HG02610 (cell line): ENCODE results near the gene NPTX1.

Experiments used
- ATAC-seq: cut with Tn5 transposase; IDR thresholded peaks from one replicate; pipeline ENCODE4 v1.9.1; 2021; ENCODE audit warnings: mild to moderate bottlenecking, moderate library complexity; ENCODE audit not compliant: unreplicated experiment

Gene NPTX1

DNA sequence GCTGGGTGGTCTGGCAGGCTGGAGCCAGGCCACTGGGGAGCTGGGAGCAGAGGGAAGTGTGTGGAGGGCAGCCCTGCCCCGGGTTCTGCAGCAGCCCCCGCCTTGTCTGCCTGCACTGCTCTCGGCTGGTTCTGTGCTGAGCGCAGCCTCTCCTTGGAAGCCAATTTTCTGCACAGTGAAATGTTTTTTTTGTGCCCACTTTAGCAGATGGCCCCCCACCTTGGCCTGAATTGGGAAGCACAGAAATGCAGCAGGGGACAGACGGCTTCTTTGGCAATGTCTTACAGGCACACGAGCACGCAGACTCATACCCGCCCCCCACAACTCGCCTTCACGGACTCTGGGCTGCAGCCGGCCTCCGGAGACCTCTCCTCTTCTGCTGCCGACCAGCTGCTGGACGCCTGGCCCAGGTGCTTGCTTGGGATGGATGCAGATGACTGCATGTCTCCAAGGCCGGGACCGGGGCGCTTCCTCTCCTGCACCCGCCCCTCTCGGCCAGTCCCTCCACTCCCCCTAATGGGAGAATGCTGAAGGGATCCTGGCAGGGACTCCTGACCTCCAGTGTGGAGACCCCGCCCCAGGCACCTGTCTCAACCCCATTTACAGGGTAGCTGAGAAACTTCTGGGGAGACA is 14.8 kb downstream of the NPTX1 start:
- ATAC-seq = no peak

DNA sequence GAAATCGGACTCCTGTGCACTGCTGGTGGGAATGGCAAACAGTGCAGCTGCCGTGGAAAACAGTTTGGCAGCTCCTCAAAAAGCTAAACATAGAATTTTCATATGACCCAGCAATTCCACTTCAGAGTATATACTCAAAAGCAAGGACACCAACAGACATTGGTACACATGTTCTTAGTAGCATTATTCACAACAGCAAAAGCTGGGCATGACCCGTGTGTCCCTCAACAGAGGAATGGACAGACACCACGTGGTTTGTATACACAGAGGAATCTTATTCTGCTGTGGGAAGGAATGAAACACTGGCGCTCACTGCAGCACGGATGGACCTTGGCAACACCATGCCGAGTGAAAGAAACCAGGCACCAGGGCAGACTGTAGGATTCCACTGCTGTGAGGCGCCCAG is 16.0 kb downstream of the NPTX1 start:
- ATAC-seq = no peak

DNA sequence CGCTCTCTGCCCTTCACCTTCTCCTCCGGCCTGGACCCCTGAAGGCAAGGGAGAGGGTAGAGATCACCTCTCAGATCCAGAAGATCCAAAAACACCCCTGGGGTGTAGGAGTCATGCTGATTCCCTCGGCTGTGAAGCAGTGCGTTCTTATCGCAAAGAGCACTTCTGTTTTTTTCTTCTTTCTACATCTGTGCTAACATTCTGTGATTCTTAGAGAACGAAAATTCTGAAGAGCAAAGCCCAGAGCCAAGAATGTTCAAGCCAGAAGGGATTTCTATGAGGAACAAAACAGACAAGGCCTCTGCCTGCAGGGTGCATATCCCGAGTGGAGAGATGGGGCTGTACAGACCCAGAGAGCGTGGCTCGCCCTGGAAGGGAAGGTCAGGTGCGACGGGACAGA is 17.2 kb downstream of the NPTX1 start:
- ATAC-seq = no peak

DNA sequence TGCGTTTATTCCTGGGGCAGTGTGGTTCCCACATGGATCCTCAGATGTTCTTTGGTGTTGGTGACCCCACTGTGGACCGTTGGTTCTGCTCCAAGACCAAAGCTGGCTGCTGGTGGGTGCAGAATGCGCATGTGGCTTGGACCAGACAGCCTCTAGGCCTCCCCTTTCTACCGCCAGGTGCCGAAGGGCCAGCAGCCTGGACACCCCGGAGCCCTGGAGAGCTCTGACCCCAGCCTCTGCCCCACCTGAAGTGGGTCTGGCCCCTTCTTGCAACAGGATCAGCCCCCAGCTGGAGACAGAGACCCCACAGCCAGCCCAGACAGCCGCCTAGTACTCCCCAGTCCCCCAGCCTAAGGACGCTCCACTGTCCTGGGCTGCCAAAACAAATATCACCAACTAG is 18.4 kb downstream of the NPTX1 start:
- ATAC-seq = no peak

DNA sequence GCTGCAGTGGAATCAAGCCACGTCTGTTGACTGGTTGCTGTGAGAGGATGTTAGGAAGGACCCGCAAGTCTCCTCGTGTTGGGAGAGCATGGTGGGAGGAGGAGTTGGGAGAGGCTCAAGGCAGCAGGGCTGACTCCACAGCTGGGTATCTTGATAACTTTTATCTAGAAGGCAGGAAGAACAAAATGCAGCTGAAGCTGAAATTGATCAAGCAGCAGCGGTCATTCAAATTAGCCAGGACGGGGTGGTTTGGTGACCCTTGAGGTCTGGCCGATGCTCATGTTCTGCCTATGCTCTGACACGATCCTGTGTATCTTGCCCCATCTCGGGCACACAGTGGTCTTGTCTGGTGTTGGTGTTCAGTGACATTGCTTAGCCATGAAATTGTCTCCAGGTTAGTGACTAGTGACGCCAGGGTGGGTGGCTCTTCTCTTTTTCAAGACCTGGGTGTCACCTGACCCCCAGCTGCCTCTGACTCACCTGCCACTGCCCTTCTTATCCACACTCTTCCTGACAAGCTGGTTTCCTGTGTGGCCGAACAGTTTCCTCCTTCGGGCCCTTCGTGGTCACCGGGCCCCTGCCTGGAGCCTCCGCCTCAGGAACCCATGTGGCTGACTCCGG is 19.1 kb downstream of the NPTX1 start:
- no peak for ATAC-seq

DNA sequence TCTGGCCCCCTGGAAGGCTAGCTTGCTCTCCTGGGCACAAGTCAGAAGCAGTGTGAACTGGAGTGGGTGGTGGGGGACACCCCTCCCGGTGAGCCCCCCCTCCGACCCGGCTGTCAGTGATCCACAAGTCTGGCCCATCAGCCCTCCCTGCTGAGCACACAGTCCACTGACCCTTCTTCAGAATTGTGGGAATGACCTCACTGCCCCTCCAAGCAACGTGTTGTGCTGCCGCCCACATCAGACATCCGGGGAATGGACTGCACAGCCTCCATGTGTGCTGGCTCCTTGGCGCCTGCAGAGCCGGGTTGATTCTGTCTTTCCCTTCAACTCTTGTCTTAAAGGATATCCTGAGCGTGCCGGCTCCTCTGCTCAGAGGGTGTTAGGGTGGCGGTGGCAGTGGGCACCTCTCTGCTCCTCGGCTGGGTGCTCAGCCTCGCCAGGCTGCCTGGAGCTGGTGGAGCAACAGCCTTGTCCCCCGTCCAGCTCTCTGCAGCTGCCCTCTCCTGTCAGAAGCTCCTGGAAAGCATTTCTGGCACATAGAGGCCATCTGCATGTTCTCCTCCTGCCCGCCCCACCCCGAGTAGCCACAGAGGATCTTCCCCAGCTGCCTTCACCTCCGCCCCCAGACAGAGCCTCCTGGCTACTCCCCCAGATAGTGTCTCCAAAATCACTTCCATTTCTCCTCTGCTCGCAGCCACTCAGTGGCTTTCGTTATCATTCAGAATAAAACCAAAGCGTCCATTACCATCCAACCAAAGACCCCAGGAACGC is 19.8 kb downstream of the NPTX1 start:
- no peak for ATAC-seq

DNA sequence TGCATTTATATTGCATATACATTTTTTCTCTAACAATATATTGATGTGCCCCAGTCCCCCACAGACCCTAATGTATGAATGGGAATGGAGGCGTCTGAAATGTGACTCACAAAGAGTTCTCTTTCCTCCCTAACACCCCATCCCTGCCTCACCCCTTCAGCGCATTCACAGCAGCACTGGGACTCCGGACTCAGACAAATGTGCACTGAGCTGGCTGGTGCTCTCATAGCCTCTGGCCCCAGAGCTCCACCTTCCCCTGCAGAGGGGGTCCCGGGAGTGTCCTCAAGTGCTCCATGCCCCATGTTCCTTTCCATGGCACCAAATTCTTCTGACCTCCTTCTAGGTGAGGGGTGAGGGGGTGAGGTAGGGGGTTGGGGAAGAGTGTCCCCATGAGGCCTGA is 20.6 kb downstream of the NPTX1 start:
- ATAC-seq = no peak

DNA sequence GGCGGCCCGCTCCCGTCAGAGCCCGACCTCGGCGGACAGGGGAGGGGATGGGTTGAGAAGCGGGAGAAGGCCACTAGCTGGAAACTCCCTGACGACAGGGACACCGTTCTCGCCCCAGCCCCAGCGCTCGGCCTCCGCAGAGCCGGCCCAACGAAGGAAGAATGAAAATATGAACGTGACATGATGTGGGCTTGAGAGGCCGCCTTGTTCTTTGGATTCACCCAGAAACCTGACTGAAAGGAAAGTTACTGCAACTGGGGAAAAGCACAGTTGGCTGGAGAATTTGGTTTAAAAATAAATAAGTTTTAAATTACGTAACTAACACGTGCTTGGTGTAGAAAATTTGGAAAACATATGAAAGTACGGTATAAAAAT is 21.1 kb downstream of the NPTX1 start:
- ATAC-seq = peak; percentile 22

DNA sequence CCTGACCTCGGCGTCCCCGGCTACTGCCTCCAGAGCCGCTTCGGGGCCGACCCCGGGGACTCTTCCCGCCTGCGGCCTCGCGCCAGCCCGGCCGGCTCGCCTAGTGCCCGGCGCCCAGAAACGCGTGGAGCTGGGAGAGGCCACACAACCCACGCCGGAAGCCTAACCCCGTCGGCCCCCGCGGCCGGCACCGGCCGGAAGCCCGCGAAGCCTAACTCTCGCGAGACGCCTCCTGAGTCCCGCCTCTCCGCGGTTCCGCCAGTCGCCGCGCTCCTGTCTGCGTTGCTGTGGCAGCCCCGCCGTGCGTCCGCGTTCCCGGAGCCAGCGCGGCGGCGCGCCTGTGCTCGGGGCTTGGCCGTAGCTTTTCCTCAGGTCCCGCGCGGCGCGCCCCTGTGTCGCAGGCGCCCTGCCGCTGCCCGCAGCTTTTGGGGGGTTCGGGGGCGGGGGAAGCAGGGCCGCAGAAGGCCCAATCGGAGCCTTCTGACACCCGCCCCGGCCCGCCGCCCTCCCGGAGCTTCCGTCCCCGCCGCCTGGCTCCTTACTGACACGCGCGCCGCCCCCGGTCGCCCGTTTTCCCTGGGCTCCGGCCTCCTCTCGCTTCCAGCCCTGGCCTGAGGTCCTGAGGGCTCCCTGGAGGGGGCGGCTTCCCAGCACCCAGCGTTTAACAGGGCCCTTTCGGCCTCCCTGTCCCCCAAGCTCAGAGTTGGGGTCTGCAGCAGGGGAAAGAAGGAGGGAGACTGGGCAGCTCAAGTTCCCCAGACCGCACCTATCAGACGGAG is 21.7 kb downstream of the NPTX1 start:
- peak; percentile 83 for ATAC-seq

DNA sequence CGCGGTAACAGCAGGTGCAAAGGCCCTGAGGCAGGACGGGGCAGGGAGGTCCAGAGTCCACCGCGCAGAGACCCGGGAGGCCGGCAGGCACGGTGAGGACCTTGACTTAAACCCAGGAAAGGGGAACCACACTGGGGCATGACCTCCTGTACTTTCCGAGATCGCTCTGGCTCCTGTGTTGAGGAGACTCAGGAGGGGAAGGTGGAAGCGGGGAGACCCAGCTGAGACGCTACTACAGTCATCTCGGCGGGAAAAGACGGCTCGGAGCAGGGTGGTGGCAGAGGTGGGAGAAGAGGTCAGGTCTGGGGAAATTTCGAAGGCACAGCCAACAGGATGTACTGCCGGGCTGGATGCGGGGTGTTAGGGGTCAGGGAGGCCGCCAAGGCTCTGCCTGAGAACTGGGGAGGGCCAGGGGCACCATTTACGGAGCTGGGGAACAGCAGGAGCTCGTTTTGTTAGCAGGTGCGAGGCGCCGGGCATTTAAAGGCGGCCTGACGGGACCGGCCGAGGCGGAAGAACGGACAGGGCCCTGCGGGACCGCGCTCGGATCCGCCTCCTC is 22.3 kb downstream of the NPTX1 start:
- ATAC-seq = no peak

DNA sequence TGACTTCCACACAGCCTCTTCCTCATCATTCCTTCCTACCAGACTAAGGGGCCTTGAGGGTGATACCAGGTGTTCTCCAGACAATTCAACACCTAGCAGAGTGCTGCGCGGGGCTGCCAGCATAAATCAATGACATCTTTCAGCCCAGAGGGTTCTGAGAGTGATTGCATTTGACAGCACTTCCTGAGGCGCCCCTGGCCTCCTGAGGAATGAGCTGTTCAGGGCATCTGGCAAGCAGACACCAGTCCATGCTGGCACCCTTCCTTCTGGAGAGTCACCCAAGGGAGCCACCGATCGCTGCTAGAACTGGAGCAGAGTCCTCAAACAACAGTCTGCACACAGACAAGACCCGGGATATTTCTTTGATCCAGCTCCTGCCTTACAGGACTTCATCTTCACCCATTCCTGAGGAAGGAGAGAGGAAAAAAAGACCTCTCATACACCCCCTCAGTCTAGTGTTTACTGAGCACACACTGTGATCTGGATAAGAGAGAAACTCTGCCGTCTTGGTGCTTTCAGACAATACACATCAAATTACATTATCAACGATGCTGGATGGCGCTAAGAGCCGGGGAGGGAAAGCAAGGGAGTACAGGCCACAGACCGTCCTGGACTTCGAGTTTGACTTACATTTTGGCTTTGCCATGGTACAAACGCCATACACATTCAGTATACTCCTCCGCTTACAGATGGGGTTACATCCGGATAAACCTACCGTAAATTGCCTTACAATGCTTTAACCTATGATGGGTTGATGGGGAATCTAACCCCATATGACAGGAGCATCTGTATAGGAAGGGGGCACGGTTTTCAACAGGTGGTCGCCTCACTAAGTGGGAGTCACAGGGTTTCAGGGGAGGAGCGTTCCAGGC is 23.0 kb downstream of the NPTX1 start:
- no peak for ATAC-seq

DNA sequence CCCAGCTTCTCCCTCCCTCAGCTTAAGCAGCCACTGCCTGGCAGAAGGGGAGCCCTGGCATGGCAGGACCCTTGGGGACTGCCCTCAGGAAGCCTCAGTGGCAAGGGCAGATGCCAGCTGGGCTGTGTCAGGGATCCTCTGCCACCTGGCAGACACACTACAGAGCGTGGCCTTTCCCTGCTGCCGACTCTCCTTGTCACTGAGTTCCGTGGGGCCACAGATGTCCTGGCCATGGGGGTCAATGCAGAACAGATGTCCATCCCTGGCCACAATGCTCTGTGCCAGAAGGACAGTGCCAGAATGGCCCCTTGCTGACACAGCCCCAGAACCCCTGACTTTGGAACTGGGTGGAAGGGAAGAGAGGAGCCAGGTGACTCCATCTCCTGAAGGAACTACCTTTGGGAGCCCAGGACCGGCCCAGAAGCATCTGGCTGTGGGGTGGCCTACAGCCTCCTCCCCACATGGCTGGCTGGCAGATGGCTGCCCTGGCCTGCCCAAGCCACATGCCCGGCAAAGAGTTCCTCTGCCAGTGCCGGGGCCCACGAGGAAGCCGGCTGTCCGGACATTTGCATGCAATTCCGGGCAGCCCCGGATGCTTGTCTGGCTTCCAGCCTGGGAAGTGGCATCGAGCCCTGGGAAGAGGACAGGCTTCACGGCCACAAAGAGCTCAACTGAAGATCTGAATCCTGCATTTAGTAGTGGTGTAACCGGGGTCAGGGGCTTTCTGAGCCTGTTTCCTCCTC is 24.1 kb downstream of the NPTX1 start:
- ATAC-seq = no peak

DNA sequence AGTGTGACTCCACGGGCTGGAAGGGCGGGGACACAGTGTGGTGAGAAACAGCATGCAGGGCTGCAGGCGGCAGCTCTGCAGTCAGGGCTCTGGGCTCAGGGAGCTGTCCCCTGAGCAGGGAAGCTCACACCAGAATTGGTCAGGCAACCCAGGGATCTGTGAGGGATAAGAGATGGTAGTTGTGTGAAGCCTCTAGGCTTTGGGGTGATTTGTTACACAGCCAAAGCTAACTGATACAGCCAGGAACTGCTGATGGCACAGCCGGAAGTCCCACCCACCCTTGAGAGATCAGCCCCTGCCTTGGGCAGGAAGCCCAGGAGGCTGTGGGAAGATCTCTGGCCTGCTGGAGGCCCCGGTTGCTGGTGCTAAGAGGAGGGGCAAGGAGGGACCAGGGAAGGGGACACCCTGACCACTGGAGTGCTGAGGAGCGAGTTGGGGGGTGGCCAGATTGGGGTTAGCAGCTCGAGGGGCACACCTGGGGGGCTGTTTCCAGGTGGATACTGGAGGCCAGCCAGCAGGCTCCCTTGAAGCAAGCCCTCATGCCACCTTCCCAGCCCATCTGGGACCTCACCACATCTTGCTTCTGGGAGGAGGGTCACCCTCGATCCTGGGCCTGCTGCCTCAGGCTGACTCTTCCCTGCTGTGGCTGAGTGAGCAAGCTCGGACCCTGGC is 25.2 kb downstream of the NPTX1 start:
- no peak for ATAC-seq

DNA sequence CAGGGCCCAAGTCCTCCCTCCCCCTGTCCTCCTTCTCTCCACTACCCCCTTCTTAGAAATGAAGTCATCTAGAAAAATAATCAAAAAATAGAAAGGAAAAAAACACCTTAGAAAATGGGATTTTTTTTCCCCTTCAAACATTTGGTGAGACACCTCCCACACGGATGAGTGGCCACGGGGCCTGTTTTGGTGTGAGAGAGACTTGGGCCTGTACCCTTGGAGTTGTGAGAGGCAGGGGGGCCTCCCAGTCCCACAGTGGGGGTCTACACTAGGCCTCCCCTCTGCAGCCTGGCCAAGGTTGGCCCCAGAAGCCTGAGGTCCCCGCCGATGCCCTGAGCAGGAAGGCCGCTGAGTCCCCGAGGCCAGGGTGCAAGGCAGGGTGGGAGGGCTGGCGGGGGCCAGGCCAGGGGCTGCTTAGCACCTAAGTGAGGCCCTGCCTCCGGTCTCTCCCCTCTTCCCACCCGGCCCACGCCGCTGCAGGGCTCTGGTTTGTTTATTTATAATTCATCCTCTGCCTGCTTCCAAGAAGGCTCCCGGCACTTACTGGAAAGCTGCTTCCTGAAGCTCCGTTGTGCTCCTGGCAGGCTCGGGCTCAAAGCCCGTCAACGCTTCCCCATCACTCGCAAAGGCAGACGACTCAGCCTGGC is 26.4 kb downstream of the NPTX1 start:
- ATAC-seq = no peak

DNA sequence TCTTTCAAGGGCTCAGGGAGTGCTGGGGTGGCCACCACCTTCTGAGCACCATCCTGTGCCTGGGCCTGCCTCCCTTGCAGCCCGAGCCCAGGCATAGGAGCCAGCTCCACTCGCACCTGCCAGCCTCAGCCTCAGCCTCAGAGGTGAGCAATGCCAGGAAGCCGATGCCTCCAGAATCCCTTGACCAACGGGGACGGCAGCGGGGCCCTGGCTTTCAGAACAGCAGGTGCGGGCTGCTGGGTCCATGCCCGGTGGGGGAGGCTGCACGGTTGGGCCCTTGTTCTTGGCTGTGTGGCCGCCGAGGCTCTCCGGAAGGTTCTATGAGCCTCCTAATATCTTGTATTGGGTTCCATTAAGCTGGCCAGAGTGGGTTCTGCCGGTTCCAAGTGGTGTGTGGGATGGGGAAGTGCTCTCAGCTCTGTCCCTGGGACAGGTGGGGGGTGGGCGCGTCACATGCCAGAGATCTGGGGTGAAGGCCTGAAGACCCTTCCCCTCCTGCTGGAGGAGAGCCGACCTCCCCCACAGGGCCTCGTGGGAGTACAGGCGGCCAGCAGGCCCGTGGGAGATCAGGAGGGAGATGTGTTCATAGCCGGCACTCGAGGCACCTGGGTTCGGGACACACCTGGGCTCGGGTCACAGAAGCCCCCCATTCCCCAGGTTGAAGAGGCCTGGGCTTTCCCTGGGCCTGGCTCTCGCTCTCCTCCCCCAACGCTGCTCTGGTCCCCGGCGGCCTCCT is 27.0 kb downstream of the NPTX1 start:
- ATAC-seq = no peak

DNA sequence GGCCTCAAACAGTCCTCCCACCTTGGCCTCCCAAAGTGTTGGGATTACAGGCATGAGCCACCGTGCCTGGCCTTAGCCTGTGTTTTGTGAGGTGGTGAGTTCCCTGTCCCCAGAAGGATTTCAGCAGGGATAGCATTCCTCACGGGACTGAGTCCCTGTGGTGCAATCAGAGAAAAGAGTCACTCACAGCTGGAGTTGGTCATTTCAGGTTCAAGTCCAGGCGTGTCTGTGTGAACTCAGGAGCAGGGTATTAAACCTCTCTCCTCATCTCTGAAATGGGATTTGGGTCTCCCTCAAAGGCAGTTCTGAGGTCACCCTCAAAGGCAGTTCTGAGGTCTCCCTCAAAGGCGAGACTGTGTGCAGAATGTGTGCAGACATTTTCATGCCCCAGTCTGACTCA is 28.6 kb downstream of the NPTX1 start:
- no peak for ATAC-seq

DNA sequence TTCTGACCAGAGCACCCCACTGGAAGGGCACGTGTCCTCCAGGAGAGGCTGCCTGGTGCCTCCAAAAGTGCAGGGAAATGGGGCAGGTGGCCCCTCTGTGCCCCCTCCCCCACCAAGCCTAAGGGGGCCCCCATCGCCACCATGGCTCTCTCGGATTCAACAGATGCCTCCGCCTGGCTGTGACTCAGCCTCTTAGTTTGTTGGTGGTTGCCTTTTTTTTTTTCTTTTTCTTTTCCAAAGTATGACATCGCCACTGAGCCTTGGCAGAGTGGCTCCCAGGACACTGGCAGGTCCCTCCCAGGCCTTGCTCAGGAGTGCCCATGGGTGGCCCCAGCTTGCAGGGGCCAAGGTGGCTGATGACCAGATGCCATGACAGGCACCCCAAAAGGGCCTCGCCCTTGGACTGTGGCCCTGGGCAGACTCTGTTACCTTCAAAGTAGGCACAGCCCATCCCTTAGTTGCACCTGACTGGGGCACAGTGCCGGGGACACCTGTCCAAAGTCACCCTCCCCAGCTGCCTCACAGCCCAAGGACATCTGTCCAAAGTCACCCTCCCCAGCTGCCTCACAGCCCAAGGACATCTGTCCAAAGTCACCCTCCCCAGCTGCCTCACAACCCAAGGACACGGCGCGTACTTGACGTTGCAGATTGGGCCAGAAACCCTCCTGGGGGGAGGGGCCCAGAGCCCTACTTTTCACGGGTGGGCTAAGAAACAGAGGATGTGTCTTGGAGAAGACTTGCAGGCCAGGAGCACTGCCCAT is 29.6 kb downstream of the NPTX1 start:
- ATAC-seq = no peak
